NT2/D1 (cell line): ENCODE results near the gene FARP1.

ENCODE experiments used
- SUZ12 ChIP-seq: IDR thresholded peaks from 2 replicates; pipeline ENCODE4 v1.6.1; 2011; ENCODE audit not compliant: insufficient read length, insufficient read depth; ENCODE audit errors: extremely low read depth
- YY1 ChIP-seq: IDR thresholded peaks from 2 replicates; pipeline ENCODE4 v1.6.1; 2011; ENCODE audit not compliant: insufficient read length, insufficient read depth
- ZNF274 ChIP-seq: IDR thresholded peaks from 2 replicates; pipeline ENCODE4 v1.6.1; 2011; ENCODE audit warnings: mild to moderate bottlenecking, low read depth, low read length

DNA sequence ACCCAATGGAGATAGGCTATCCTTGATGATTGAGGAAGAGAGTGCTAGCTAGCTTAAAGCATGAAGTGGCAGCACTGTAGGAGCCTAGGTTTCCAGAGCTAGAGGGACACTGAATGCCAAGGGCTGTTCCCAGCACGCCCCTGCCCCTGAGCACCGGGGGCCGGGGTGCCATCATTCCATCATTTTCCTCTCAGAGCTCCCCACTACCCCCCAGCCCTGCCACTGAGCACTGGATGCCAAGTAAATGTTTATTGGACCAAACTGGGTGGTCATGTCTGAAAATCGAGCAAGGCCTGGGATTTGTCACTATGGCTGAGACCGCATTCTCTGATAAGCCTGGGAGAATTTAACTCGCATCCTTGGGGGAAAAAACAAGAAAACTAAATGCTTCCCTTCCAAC is 291.2 kb downstream of the FARP1 start:
- TF ChIP-seq YY1 (no peak), ZNF274 (no peak), SUZ12 (no peak)
